ENCODE measurements around the gene C16orf87. TPM values are rescaled to one million over a fixed set of nuclear protein-coding genes. Genes with fewer than 3 reads are reported as not detected.

C16orf87 gene
- total RNA-seq, 1 experiment from 2014 or later, result 22.5 TPM

DNA sequence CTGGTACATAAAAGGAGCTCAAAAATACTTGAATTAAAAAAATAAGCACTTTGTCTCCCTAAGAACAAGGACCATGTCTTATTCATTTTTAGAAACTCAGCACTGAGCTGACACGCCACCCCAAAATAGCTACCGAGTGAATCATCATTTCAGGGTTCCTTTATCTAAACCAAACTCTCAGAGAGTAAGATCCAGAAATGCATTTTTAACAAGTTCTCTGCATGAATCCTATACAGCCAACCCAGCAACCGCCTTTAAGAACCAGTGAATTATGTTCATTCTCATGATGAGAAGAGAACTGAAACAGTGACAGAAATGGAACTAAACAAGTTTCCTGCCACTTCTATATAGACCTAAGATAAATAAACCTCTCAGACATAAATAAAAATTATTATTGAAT is 8.7 kb downstream of the C16orf87 start (continued):
- TF ChIP-seq E2F1 (CRISPR knock-in tag; IDR thresholded peaks at IDR 0.05), result no peak

DNA sequence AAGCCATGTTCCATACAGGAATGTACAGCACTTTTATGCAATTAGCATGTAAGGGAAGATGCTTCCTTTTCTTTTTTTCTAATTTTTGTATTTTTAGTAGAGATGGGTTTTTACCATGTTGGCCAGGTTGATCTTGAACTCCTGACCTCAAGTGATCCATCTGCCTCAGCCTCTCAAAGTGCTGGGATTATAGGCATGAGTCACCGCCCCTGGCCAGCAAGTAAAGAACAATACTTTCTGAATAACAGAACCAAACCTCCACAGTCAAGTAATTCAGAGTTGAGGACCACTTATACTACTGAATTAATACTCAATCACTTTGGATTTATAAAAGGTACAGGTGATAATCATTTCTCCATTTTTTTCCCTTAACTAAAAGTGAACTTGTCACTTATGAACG is 13.0 kb downstream of the C16orf87 start:
- peaks cover 24% of the 10 kb centered on the region for H3K9me3 Mint-ChIP-seq
- CTCF ChIA-PET, result no interaction called here
- H3K4me1 Mint-ChIP-seq, result peaks cover 6% of the 10 kb centered on the region
- POLR2A ChIA-PET, result no interaction called here
- DNase-seq (ENCODE audit: low spot score), result no peak
- no peak for ATAC-seq
- H3K27me3 Mint-ChIP-seq (ENCODE audit: low read depth), result no peaks in the 10 kb centered on the region
- no peak overlapping the region for H3K27ac Mint-ChIP-seq
- TF ChIP-seq, protein P1, sequence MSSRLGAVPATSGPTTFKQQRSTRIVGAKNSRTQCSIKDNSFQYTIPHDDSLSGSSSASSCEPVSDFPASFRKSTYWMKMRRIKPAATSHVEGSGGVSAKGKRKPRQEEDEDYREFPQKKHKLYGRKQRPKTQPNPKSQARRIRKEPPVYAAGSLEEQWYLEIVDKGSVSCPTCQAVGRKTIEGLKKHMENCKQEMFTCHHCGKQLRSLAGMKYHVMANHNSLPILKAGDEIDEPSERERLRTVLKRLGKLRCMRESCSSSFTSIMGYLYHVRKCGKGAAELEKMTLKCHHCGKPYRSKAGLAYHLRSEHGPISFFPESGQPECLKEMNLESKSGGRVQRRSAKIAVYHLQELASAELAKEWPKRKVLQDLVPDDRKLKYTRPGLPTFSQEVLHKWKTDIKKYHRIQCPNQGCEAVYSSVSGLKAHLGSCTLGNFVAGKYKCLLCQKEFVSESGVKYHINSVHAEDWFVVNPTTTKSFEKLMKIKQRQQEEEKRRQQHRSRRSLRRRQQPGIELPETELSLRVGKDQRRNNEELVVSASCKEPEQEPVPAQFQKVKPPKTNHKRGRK (CRISPR knock-in tag; IDR thresholded peaks at IDR 0.05; ENCODE audit: borderline replicate concordance), result no peak
- TF ChIP-seq E2F4 (CRISPR knock-in tag; IDR thresholded peaks at IDR 0.05; ENCODE audit: borderline replicate concordance, low read depth), result no peak
- TF ChIP-seq E2F1 (CRISPR knock-in tag; IDR thresholded peaks at IDR 0.05), result no peak
- TF ChIP-seq TP53 (CRISPR knock-in tag; IDR thresholded peaks at IDR 0.05), result no peak
- TF ChIP-seq, protein P2, sequence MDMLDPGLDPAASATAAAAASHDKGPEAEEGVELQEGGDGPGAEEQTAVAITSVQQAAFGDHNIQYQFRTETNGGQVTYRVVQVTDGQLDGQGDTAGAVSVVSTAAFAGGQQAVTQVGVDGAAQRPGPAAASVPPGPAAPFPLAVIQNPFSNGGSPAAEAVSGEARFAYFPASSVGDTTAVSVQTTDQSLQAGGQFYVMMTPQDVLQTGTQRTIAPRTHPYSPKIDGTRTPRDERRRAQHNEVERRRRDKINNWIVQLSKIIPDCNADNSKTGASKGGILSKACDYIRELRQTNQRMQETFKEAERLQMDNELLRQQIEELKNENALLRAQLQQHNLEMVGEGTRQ (CRISPR knock-in tag; IDR thresholded peaks at IDR 0.05), result no peak
- no peak for TF ChIP-seq FOXJ3 (CRISPR knock-in tag; IDR thresholded peaks at IDR 0.05; ENCODE audit: borderline replicate concordance)
- TF ChIP-seq NR2C2 (CRISPR knock-in tag; IDR thresholded peaks at IDR 0.05), result no peak
- TF ChIP-seq, protein P3, sequence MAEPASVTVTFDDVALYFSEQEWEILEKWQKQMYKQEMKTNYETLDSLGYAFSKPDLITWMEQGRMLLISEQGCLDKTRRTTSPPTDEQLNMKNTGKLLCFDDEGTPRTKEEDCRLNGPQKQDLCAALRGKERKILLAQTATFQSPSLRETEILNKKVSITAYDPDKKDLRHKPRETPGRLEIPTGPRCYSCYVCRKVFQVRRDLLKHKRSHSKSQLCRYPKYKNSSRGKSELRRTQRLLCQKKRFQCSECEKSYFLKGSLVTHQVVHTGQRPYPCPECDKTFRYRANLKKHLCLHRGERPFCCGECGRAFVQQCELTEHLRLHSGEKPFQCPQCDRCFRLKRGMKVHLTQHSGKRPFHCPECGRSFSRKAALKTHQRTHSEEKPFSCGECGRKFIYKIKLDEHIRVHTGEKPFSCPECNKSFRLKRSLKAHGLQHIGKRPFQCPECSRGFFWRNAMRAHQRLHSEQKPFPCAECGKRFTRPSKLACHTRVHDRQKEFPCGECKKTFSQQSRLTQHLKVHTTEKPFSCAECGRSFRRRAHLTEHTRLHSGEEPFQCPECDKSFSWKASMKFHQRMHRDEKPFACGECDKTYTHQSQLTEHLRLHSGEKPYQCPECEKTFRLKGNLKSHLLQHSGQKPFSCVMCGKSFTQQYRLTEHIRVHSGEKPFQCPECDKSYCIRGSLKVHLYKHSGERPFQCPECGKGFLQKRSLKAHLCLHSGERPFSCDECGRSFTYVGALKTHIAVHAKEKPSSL (CRISPR knock-in tag; conservative IDR thresholded peaks at IDR 0.05), result no peak
- no peak for TF ChIP-seq TEAD4 (CRISPR knock-in tag; IDR thresholded peaks at IDR 0.05)
- no peak for TF ChIP-seq ZNF263 (CRISPR knock-in tag; IDR thresholded peaks at IDR 0.05; ENCODE audit: low read depth)
- no peak for TF ChIP-seq CTCF (IDR thresholded peaks at IDR 0.05)
- TF ChIP-seq GTF2I (CRISPR knock-in tag; conservative IDR thresholded peaks at IDR 0.05), result no peak
- no peak for TF ChIP-seq SMAD3 (CRISPR knock-in tag; IDR thresholded peaks at IDR 0.05; ENCODE audit: borderline replicate concordance)
- TF ChIP-seq ATF1 (CRISPR knock-in tag; IDR thresholded peaks at IDR 0.05), result no peak
- TF ChIP-seq, protein P4, sequence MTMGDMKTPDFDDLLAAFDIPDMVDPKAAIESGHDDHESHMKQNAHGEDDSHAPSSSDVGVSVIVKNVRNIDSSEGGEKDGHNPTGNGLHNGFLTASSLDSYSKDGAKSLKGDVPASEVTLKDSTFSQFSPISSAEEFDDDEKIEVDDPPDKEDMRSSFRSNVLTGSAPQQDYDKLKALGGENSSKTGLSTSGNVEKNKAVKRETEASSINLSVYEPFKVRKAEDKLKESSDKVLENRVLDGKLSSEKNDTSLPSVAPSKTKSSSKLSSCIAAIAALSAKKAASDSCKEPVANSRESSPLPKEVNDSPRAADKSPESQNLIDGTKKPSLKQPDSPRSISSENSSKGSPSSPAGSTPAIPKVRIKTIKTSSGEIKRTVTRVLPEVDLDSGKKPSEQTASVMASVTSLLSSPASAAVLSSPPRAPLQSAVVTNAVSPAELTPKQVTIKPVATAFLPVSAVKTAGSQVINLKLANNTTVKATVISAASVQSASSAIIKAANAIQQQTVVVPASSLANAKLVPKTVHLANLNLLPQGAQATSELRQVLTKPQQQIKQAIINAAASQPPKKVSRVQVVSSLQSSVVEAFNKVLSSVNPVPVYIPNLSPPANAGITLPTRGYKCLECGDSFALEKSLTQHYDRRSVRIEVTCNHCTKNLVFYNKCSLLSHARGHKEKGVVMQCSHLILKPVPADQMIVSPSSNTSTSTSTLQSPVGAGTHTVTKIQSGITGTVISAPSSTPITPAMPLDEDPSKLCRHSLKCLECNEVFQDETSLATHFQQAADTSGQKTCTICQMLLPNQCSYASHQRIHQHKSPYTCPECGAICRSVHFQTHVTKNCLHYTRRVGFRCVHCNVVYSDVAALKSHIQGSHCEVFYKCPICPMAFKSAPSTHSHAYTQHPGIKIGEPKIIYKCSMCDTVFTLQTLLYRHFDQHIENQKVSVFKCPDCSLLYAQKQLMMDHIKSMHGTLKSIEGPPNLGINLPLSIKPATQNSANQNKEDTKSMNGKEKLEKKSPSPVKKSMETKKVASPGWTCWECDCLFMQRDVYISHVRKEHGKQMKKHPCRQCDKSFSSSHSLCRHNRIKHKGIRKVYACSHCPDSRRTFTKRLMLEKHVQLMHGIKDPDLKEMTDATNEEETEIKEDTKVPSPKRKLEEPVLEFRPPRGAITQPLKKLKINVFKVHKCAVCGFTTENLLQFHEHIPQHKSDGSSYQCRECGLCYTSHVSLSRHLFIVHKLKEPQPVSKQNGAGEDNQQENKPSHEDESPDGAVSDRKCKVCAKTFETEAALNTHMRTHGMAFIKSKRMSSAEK (CRISPR knock-in tag; IDR thresholded peaks at IDR 0.05; ENCODE audit: borderline replicate concordance), result no peak
- no peak for TF ChIP-seq KAT7 (CRISPR knock-in tag; IDR thresholded peaks at IDR 0.05; ENCODE audit: borderline replicate concordance)
- no peak overlapping the region for H3K4me3 Mint-ChIP-seq
- H3K36me3 Mint-ChIP-seq, result peaks cover 22% of the 10 kb centered on the region
